Adrenal gland (tissue), 5 donors: ENCODE measurements around the gene CPTP.

Experiments
- CTCF ChIP-seq, 6 experiments: fragments of 450-650 bp in 4 of 6; fragments of 200-600 bp in 2 of 6; sonication (generic) in 1 of 6; IDR thresholded peaks; 1 replicate in 5 of 6; 2 replicates in 1 of 6; pipeline versions ENCODE4 v1.5.1 to v1.8.0; 2016 to 2021; ENCODE audit warnings: antibody characterized with exemption in 6 of 6, mild to moderate bottlenecking in 2 of 6, moderate library complexity in 1 of 6
- POLR2A ChIP-seq, 2 donors: fragments of 450-650 bp; IDR thresholded peaks; one replicate each; pipeline ENCODE4 v1.6.1; 2017; ENCODE audit warnings: antibody characterized with exemption in 2 of 2, mild to moderate bottlenecking in 2 of 2, moderate library complexity in 1 of 2
- donor health status: DM: no; HTN: no; CAD: no.

GRCh38 chr1:1302006-1302430 lies 22.6 kb upstream of the CPTP start:
- TF ChIP-seq CTCF (IDR thresholded peaks at IDR 0.05) (peak in 4 of 6 experiments; percentile 7 to 28 (median 16)), POLR2A (IDR thresholded peaks at IDR 0.05) (no peak)
